ENCODE data around the gene ZNF385B.

DNA sequence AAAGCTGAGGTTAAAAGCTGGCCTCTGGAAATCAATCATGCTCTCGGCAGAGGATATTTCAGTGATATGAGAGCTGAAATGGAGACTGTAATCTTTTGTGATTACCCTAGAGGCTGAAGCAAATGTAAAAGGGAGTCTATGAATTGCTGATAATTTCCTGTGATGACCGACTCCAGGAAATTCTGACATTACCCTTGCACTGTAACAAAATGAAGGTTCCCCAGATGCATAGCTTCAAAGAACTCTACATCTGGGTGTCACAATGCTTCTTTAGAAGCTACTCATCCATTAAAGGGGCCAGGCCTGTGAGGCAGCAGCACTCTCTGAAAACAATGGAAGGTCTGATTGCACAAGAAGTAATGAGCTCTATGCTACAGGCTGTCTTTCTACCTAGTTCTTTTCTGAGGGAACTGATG, 328.5 kb downstream of the ZNF385B start:
- no peak for TF ChIP-seq TAF1 (IDR thresholded peaks at IDR 0.05; ENCODE audit: low read depth)
- TF ChIP-seq NFIC (IDR thresholded peaks at IDR 0.05): no peak
- no peak for TF ChIP-seq TEAD4 (IDR thresholded peaks at IDR 0.05)
- no peak for TF ChIP-seq RAD21 (IDR thresholded peaks at IDR 0.05; ENCODE audit: low read depth)
- TF ChIP-seq TCF12 (IDR thresholded peaks at IDR 0.05; ENCODE audit: low read depth): no peak
- TF ChIP-seq, protein P1, sequence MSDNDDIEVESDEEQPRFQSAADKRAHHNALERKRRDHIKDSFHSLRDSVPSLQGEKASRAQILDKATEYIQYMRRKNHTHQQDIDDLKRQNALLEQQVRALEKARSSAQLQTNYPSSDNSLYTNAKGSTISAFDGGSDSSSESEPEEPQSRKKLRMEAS (IDR thresholded peaks at IDR 0.05): no peak
- TF ChIP-seq, protein P2, sequence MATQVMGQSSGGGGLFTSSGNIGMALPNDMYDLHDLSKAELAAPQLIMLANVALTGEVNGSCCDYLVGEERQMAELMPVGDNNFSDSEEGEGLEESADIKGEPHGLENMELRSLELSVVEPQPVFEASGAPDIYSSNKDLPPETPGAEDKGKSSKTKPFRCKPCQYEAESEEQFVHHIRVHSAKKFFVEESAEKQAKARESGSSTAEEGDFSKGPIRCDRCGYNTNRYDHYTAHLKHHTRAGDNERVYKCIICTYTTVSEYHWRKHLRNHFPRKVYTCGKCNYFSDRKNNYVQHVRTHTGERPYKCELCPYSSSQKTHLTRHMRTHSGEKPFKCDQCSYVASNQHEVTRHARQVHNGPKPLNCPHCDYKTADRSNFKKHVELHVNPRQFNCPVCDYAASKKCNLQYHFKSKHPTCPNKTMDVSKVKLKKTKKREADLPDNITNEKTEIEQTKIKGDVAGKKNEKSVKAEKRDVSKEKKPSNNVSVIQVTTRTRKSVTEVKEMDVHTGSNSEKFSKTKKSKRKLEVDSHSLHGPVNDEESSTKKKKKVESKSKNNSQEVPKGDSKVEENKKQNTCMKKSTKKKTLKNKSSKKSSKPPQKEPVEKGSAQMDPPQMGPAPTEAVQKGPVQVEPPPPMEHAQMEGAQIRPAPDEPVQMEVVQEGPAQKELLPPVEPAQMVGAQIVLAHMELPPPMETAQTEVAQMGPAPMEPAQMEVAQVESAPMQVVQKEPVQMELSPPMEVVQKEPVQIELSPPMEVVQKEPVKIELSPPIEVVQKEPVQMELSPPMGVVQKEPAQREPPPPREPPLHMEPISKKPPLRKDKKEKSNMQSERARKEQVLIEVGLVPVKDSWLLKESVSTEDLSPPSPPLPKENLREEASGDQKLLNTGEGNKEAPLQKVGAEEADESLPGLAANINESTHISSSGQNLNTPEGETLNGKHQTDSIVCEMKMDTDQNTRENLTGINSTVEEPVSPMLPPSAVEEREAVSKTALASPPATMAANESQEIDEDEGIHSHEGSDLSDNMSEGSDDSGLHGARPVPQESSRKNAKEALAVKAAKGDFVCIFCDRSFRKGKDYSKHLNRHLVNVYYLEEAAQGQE (IDR thresholded peaks at IDR 0.05; ENCODE audit: low read depth): no peak
- TF ChIP-seq EGR1 (IDR thresholded peaks at IDR 0.05): no peak
- no peak for TF ChIP-seq EP300 (IDR thresholded peaks at IDR 0.05; ENCODE audit: borderline replicate concordance)
- TF ChIP-seq YY1 (IDR thresholded peaks at IDR 0.05; ENCODE audit: low read depth): no peak
- no peak for TF ChIP-seq CREB1 (IDR thresholded peaks at IDR 0.05; ENCODE audit: low read depth)
- peak; percentile 79 for TF ChIP-seq CEBPB (IDR thresholded peaks at IDR 0.05)
- no peak for TF ChIP-seq FOXM1 (IDR thresholded peaks at IDR 0.05; ENCODE audit: borderline replicate concordance, low read depth)

Measured in Ishikawa (cell line).